Endothelial cell of coronary artery (primary cell): ENCODE data around the gene HTT-AS. TPM values are rescaled to one million over a fixed set of nuclear protein-coding genes. Genes with fewer than 3 reads are reported as not detected.

Experiments
- total RNA-seq: library from RNA; depleted of rRNA; stranded (reverse); fragments of >200 nt; gene quantifications from 2 replicates; pipeline ENCODE4 v1.2.3, GENCODE V29; 2014

HTT-AS gene
- total RNA-seq = not detected in 2 replicates

DNA sequence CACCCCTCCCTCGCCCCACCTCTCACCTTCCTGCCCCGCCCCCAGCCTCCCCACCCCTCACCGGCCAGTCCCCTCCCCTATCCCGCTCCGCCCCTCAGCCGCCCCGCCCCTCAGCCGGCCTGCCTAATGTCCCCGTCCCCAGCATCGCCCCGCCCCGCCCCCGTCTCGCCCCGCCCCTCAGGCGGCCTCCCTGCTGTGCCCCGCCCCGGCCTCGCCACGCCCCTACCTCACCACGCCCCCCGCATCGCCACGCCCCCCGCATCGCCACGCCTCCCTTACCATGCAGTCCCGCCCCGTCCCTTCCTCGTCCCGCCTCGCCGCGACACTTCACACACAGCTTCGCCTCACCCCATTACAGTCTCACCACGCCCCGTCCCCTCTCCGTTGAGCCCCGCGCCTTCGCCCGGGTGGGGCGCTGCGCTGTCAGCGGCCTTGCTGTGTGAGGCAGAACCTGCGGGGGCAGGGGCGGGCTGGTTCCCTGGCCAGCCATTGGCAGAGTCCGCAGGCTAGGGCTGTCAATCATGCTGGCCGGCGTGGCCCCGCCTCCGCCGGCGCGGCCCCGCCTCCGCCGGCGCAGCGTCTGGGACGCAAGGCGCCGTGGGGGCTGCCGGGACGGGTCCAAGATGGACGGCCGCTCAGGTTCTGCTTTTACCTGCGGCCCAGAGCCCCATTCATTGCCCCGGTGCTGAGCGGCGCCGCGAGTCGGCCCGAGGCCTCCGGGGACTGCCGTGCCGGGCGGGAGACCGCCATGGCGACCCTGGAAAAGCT lies at the start of gene HTT-AS, which contains the start of gene HTT:
TSS of gene HTT-AS (minus strand) at position 461 of the 768 bp plus-strand sequence.
TSS of gene HTT (plus strand) at position 604 of the 768 bp plus-strand sequence. CDS start at position 749, 145 bp downstream.

Other genes with a start within 250 kb of the HTT-AS start
- 127 and 143 TPM in 2 replicates for gene ADD1, start 230.7 kb downstream of the HTT-AS start, total RNA-seq
- gene NOP14, start 111.1 kb downstream of the HTT-AS start, total RNA-seq = 29.4 and 35.5 TPM in 2 replicates
- gene GRK4, start 111.0 kb downstream of the HTT-AS start, total RNA-seq = 4.1 and 4.4 TPM in 2 replicates
- 25.5 and 33.3 TPM in 2 replicates for gene HTT, start 143 bp upstream of the HTT-AS start, total RNA-seq
- 0.27 and 0.47 TPM in 2 replicates for gene MSANTD1, start 174.6 kb upstream of the HTT-AS start, total RNA-seq
- 53.2 and 59.4 TPM in 2 replicates for gene RGS12, start 218.5 kb upstream of the HTT-AS start, total RNA-seq